GM23248 (cell line): Measurements from ENCODE around the gene OTOGL.

Experiments
- EZH2 ChIP-seq: fragments of 200-600 bp; sonication (generic); IDR thresholded peaks from 2 replicates; pipeline ENCODE4 v1.6.1; 2018; ENCODE audit warnings: antibody characterized with exemption, mild to moderate bottlenecking; ENCODE audit not compliant: insufficient read depth, poor library complexity, severe bottlenecking
- EZH2phosphoT487 ChIP-seq: fragments of 200-600 bp; sonication (generic); IDR thresholded peaks from 2 replicates; pipeline ENCODE4 v1.6.1; 2018; ENCODE audit warnings: antibody characterized with exemption, moderate library complexity, mild to moderate bottlenecking, low read depth; ENCODE audit not compliant: insufficient read depth

DNA sequence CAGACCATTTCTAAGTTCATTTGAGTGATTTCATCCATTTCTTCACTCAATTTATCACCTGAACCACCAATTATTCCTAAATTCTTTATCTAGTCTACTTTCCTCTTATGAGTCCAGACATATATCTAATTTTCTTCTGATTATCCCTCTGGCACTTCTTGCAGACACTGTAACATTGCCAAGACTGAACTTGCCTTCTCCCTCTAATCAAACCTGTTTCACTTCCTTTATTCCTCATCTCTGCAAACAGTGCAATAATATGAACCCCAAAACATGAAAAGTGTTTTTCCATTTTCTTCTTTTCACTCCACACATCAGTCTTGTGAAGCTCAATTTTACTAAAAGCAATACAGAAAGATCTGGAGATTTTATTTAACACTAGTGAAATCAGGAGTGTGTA, 306.9 kb downstream of the OTOGL start:
- no peak for TF ChIP-seq EZH2
- no peak for TF ChIP-seq EZH2phosphoT487
